ENCODE results near the gene PRR19.

Gene PRR19

GRCh38 chr19:42271861-42272534 is 29.9 kb upstream of the PRR19 start:
- DNase-seq (ENCODE audit: low read depth): no peak

- DNase-seq (ENCODE audit: low read depth): no peak
Observed at GRCh38 chr19:42272535-42272897, 29.4 kb upstream of the PRR19 start.

GRCh38 chr19:42272989-42273406 is 28.9 kb upstream of the PRR19 start:
- no peak for DNase-seq (ENCODE audit: low read depth)

- DNase-seq (ENCODE audit: low read depth): no peak
Observed at GRCh38 chr19:42273407-42274064, 28.4 kb upstream of the PRR19 start.

- no peak for DNase-seq (ENCODE audit: low read depth)
Observed at GRCh38 chr19:42274065-42274682, 27.8 kb upstream of the PRR19 start.

GRCh38 chr19:42275103-42275502 is 26.8 kb upstream of the PRR19 start:
- no peak for DNase-seq (ENCODE audit: low read depth)

GRCh38 chr19:42275517-42275916 is 26.4 kb upstream of the PRR19 start:
- DNase-seq (ENCODE audit: low read depth): no peak

- no peak for DNase-seq (ENCODE audit: low read depth)
Observed at GRCh38 chr19:42276284-42276683, 25.6 kb upstream of the PRR19 start.

GRCh38 chr19:42276821-42277220 is 25.1 kb upstream of the PRR19 start:
- no peak for DNase-seq (ENCODE audit: low read depth)

GRCh38 chr19:42277821-42278451 is 24.0 kb upstream of the PRR19 start:
- DNase-seq (ENCODE audit: low read depth): no peak

GRCh38 chr19:42278452-42279154 is 23.3 kb upstream of the PRR19 start:
- no peak for DNase-seq (ENCODE audit: low read depth)

GRCh38 chr19:42279155-42279901 is 22.6 kb upstream of the PRR19 start:
- no peak for DNase-seq (ENCODE audit: low read depth)

GRCh38 chr19:42279902-42280814 is 21.8 kb upstream of the PRR19 start:
- DNase-seq (ENCODE audit: low read depth): peak; percentile 56

GRCh38 chr19:42280815-42281145 is 21.2 kb upstream of the PRR19 start:
- DNase-seq (ENCODE audit: low read depth): no peak

GRCh38 chr19:42281146-42281826 is 20.6 kb upstream of the PRR19 start:
- no peak for DNase-seq (ENCODE audit: low read depth)

- no peak for DNase-seq (ENCODE audit: low read depth)
Observed at GRCh38 chr19:42281827-42282762, 19.8 kb upstream of the PRR19 start.

GRCh38 chr19:42282819-42283187 is 19.1 kb upstream of the PRR19 start:
- no peak for DNase-seq (ENCODE audit: low read depth)

GRCh38 chr19:42283188-42284065 is 18.5 kb upstream of the PRR19 start:
- peak; percentile 56 for DNase-seq (ENCODE audit: low read depth)
